ENCODE measurements around the gene ARV1. TPM values are rescaled to one million over a fixed set of nuclear protein-coding genes. Genes with fewer than 3 reads are reported as not detected.
"Not testable (repeated sequence)": the region's sequence is repeated elsewhere in the genome, so short reads cannot be mapped to it uniquely, and the experiment has no call there.

Gene ARV1
- total RNA-seq, 1 donor from 2014 or later, result 14.0 TPM

DNA sequence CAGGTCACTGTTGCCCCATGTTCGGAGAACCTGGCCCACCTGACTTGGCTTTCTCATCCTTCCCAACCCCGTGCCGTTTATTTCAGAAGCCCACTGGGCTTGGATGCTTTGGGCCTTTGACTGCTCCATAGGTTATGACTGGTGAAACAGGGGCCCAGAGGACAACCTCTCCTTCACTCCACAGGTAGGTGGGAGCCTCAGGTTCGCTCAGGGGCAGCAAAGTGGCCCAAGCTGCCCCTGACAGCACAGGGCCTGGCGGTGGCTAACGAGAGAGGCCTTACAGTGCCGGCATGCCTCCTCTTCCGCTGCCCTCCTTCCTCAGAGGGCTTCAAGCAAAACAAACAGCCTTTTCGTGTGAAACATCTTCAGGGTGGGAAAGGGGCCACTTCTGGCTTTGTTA, 44.3 kb downstream of the ARV1 start:
- Mint-ChIP-seq H3K27me3 (ENCODE audit: low read depth) (no peaks in the 10 kb centered on the region), H3K9me3 (ENCODE audit: low read depth) (no peaks in the 10 kb centered on the region), H3K27ac (ENCODE audit: unreplicated experiment) (no peak overlapping the region), H3K36me3 (ENCODE audit: low read depth) (peaks cover 7% of the 10 kb centered on the region), H3K4me1 (ENCODE audit: low read depth) (peaks cover 7% of the 10 kb centered on the region), H3K4me3 (ENCODE audit: unreplicated experiment) (no peak overlapping the region)
- TF ChIP-seq, protein P1, sequence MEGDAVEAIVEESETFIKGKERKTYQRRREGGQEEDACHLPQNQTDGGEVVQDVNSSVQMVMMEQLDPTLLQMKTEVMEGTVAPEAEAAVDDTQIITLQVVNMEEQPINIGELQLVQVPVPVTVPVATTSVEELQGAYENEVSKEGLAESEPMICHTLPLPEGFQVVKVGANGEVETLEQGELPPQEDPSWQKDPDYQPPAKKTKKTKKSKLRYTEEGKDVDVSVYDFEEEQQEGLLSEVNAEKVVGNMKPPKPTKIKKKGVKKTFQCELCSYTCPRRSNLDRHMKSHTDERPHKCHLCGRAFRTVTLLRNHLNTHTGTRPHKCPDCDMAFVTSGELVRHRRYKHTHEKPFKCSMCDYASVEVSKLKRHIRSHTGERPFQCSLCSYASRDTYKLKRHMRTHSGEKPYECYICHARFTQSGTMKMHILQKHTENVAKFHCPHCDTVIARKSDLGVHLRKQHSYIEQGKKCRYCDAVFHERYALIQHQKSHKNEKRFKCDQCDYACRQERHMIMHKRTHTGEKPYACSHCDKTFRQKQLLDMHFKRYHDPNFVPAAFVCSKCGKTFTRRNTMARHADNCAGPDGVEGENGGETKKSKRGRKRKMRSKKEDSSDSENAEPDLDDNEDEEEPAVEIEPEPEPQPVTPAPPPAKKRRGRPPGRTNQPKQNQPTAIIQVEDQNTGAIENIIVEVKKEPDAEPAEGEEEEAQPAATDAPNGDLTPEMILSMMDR (IDR thresholded peaks at IDR 0.05), result no peak
- no peak for DNase-seq (ENCODE audit: low spot score)

DNA sequence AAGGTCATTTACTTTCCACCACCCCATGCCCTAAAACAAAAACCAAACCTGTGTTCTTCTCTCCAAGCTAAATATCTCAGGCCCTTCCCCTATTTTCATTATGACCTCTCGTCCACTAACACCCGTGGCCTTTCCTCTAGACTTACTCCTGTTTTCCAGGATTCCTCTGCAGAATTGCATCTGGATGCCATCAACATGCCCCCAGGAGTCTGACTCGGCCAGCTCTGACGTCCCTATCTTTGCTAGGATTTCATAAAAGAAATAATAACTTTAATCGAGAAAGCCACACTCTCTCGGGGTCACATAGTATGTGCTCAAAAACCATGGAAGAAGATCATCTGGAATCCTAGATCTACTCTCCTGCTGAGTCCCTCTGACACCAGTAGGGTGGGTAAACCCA, 47.7 kb downstream of the ARV1 start:
- no peak for DNase-seq (ENCODE audit: low spot score)
- Mint-ChIP-seq H3K9me3 (ENCODE audit: low read depth) (no peaks in the 10 kb centered on the region), H3K27ac (ENCODE audit: unreplicated experiment) (no peak overlapping the region), H3K27me3 (ENCODE audit: low read depth) (no peaks in the 10 kb centered on the region), H3K4me3 (ENCODE audit: unreplicated experiment) (no peak overlapping the region), H3K4me1 (ENCODE audit: low read depth) (peaks cover 5% of the 10 kb centered on the region), H3K36me3 (ENCODE audit: low read depth) (peaks cover 4% of the 10 kb centered on the region)
- TF ChIP-seq, protein P1 (IDR thresholded peaks at IDR 0.05), result no peak

GRCh38 chr1:231027136-231027925, 48.4 kb downstream of the ARV1 start:
- no peaks in the 10 kb centered on the region for H3K27me3 Mint-ChIP-seq (ENCODE audit: low read depth)
- TF ChIP-seq, protein P1 (IDR thresholded peaks at IDR 0.05), result no peak
- DNase-seq (ENCODE audit: low spot score), result no peak
- H3K27ac Mint-ChIP-seq (ENCODE audit: unreplicated experiment), result no peak overlapping the region
- peaks cover 5% of the 10 kb centered on the region for H3K4me1 Mint-ChIP-seq (ENCODE audit: low read depth)
- H3K9me3 Mint-ChIP-seq (ENCODE audit: low read depth), result no peaks in the 10 kb centered on the region
- peaks cover 4% of the 10 kb centered on the region for H3K36me3 Mint-ChIP-seq (ENCODE audit: low read depth)
- no peak overlapping the region for H3K4me3 Mint-ChIP-seq (ENCODE audit: unreplicated experiment)

- no peak overlapping the region for H3K4me3 Mint-ChIP-seq (ENCODE audit: unreplicated experiment)
- TF ChIP-seq, protein P1 (IDR thresholded peaks at IDR 0.05), result no peak
- H3K9me3 Mint-ChIP-seq (ENCODE audit: low read depth), result no peaks in the 10 kb centered on the region
- peaks cover 6% of the 10 kb centered on the region for H3K36me3 Mint-ChIP-seq (ENCODE audit: low read depth)
- DNase-seq (ENCODE audit: low spot score), result no peak
- no peak overlapping the region for H3K27ac Mint-ChIP-seq (ENCODE audit: unreplicated experiment)
- peaks cover 9% of the 10 kb centered on the region for H3K4me1 Mint-ChIP-seq (ENCODE audit: low read depth)
- no peaks in the 10 kb centered on the region for H3K27me3 Mint-ChIP-seq (ENCODE audit: low read depth)
Observed at GRCh38 chr1:231027971-231028370, 49.1 kb downstream of the ARV1 start.

DNA sequence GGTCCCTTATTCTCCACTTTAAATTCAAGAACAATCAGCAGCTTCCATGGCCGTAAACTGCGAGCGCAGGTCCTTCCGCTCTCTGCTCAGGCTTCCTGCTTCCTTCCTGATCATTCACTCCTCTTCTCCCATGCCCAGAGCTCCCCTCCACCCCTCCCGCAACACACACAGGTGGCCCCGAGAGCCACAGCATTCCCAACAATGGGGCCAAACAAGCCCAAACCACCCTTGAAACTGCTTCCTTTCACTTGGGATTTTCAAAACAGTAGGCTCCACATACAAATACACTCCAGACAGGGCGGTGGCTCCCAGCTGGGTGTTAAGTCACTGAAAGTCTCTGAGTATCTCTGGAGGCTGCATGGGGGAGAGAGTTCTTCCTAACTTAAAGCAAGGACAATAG, 49.8 kb downstream of the ARV1 start:
- no peak for DNase-seq (ENCODE audit: low spot score)
- H3K36me3 Mint-ChIP-seq (ENCODE audit: low read depth), result peaks cover 6% of the 10 kb centered on the region
- H3K27me3 Mint-ChIP-seq (ENCODE audit: low read depth), result no peaks in the 10 kb centered on the region
- peaks cover 11% of the 10 kb centered on the region for H3K4me1 Mint-ChIP-seq (ENCODE audit: low read depth)
- H3K27ac Mint-ChIP-seq (ENCODE audit: unreplicated experiment), result no peak overlapping the region
- H3K9me3 Mint-ChIP-seq (ENCODE audit: low read depth), result no peaks in the 10 kb centered on the region
- TF ChIP-seq, protein P1 (IDR thresholded peaks at IDR 0.05), result no peak
- no peak overlapping the region for H3K4me3 Mint-ChIP-seq (ENCODE audit: unreplicated experiment)

- H3K4me3 Mint-ChIP-seq (ENCODE audit: unreplicated experiment); H3K27ac Mint-ChIP-seq (ENCODE audit: unreplicated experiment); DNase-seq (ENCODE audit: low spot score); H3K27me3 Mint-ChIP-seq (ENCODE audit: low read depth); H3K9me3 Mint-ChIP-seq (ENCODE audit: low read depth); H3K36me3 Mint-ChIP-seq (ENCODE audit: low read depth): not testable (repeated sequence)
- H3K4me1 Mint-ChIP-seq (ENCODE audit: low read depth), result peaks cover 11% of the 10 kb centered on the region
Observed at GRCh38 chr1:231029247-231029646, 50.4 kb downstream of the ARV1 start.
